Kidney (tissue), 14 donors: ENCODE data around the gene DDX5. TPM values are rescaled to one million over a fixed set of nuclear protein-coding genes. Genes with fewer than 3 reads are reported as not detected.

Experiments
- DNase-seq, 5 donors: peaks; one replicate each; pipeline ENCODE4 v3.0.0-alpha.2; 2013 to 2020
- FAIRE-seq: peaks from 2 replicates; lab custom pipeline; 2012; peaks lifted over from hg19 to GRCh38; lab: Jason Lieb, UNC
- H3K27ac ChIP-seq, 2 donors: one replicate each; pipeline ENCODE4 v1.7.0; 2013; ENCODE audit warnings: low read depth in 2 of 2, low read length in 2 of 2, inconsistent platforms in 1 of 2
- H3K27me3 ChIP-seq: one replicate; pipeline ENCODE4 v1.7.1; 2013; ENCODE audit warnings: low read length, inconsistent platforms; ENCODE audit not compliant: control insufficient read depth, insufficient read depth
- H3K36me3 ChIP-seq, 3 donors: one replicate each; pipeline versions ENCODE4 v1.7.0 to v1.7.1; 2013; ENCODE audit warnings: low read length in 3 of 3, control low read depth in 1 of 3, inconsistent platforms in 1 of 3; ENCODE audit not compliant: insufficient read depth in 3 of 3, control insufficient read depth in 2 of 3
- H3K4me1 ChIP-seq, 3 donors: one replicate each; pipeline versions ENCODE4 v1.7.0 to v1.7.1; 2013; ENCODE audit warnings: low read length in 3 of 3, inconsistent platforms in 1 of 3, low read depth in 1 of 3; ENCODE audit not compliant: control insufficient read depth in 2 of 3, insufficient read depth in 2 of 3
- H3K4me3 ChIP-seq, 3 donors: one replicate each; pipeline versions ENCODE4 v1.7.0 to v1.8.1; 2013; ENCODE audit warnings: low read length in 3 of 3, control low read depth in 1 of 3, inconsistent platforms in 1 of 3
- H3K9ac ChIP-seq, 3 donors: one replicate each; pipeline versions ENCODE4 v1.7.0 to v1.7.1; 2013; ENCODE audit warnings: low read length in 3 of 3, control low read depth in 1 of 3, inconsistent platforms in 1 of 3
- H3K9me3 ChIP-seq, 3 donors: one replicate each; pipeline versions ENCODE4 v1.7.0 to v1.7.1; 2013; ENCODE audit warnings: low read length in 3 of 3, control low read depth in 1 of 3, inconsistent platforms in 1 of 3; ENCODE audit not compliant: control insufficient read depth in 2 of 3, insufficient read depth in 1 of 3
- intact Hi-C: fragments of 100-400 bp; cut with DNase I; formaldehyde crosslinking; loops from one replicate; pipeline ENCODE4 v1.11.1; 2022
- polyA plus RNA-seq: library from polyadenylated mRNA; stranded (reverse); fragments of 350-450 nt; fragmentation: Illumina TruSeq; extraction: RNeasy Lipid Tissue Mini Kit (QIAGEN cat#74804); gene quantifications from one replicate; pipeline ENCODE4 v1.2.3, GENCODE V29; 2014; ENCODE audit warnings: low read depth, low replicate concordance; ENCODE audit not compliant: insufficient read depth
- total RNA-seq: library from RNA; stranded (reverse); fragmentation: NEBNext Ultra II Directional; extraction: Animal tissue kit (Norgen Biotek cat#: 25700); gene quantifications from one replicate; pipeline ENCODE4 v1.2.1, GENCODE V29; 2021
- TF ChIP-seq, protein P1 (sequence below): IDR thresholded peaks from 3 replicates; pipeline ENCODE4 v1.5.1; 2012; ENCODE audit warnings: mild to moderate bottlenecking, moderate library complexity, borderline replicate concordance; ENCODE audit not compliant: insufficient read depth; ENCODE audit errors: extremely low read depth
- donor health status: control.
- donor health status: control.
- donor health status: control.
- donor health status: control.
- donor health status: control.
- donor health status: DM: yes; HTN: yes; CAD: no.
- donor health status: Normal renal cell carcinoma (clear cell type).

Gene DDX5
- total and polyA plus RNA-seq, 2 donors from 2014 or later = 343 to 769 TPM

DNA sequence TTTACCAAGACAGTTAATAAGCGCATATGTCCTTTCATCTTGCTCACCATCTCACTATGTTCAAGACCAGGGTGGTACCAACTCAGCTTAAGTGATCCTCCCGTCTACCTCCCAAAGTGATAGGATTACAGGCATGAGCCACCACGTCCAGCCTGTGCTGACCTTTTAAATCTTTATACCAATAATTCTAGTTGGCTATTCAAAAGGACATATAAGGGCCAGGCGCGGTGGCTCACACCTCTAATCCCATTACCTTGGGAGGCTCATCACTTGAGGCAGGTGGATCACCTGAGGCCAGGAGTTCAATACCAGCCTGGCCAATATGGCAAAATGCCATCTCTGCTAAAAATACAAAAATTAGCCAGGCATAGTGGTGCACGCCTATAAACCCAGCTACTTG lies 3.1 kb upstream of the DDX5 start:
- DNase-seq = no peak
- peaks cover 3 to 13% (median 9%) of the 10 kb centered on the region in 3 donors for H3K4me1 ChIP-seq
- H3K27ac ChIP-seq = no peak overlapping the region
- no peaks in the 10 kb centered on the region for H3K9me3 ChIP-seq
- H3K9ac ChIP-seq = no peak overlapping the region
- H3K27me3 ChIP-seq = no peaks in the 10 kb centered on the region
- TF ChIP-seq, protein P1, sequence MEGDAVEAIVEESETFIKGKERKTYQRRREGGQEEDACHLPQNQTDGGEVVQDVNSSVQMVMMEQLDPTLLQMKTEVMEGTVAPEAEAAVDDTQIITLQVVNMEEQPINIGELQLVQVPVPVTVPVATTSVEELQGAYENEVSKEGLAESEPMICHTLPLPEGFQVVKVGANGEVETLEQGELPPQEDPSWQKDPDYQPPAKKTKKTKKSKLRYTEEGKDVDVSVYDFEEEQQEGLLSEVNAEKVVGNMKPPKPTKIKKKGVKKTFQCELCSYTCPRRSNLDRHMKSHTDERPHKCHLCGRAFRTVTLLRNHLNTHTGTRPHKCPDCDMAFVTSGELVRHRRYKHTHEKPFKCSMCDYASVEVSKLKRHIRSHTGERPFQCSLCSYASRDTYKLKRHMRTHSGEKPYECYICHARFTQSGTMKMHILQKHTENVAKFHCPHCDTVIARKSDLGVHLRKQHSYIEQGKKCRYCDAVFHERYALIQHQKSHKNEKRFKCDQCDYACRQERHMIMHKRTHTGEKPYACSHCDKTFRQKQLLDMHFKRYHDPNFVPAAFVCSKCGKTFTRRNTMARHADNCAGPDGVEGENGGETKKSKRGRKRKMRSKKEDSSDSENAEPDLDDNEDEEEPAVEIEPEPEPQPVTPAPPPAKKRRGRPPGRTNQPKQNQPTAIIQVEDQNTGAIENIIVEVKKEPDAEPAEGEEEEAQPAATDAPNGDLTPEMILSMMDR = no peak
- H3K4me3 ChIP-seq = no peak overlapping the region
- no peak for FAIRE-seq
- peaks cover 5 to 31% (median 13%) of the 10 kb centered on the region in 3 donors for H3K36me3 ChIP-seq
- intact Hi-C loops = no loop called here

- Histone ChIP-seq H3K4me1 (peaks cover 3 to 17% (median 9%) of the 10 kb centered on the region in 3 donors), H3K9ac (no peak overlapping the region), H3K9me3 (no peaks in the 10 kb centered on the region), H3K4me3 (peak overlapping the region in 1 of 3 donors; percentile 99), H3K27ac (no peak overlapping the region), H3K27me3 (no peaks in the 10 kb centered on the region), H3K36me3 (peaks cover 10 to 36% (median 18%) of the 10 kb centered on the region in 3 donors)
- intact Hi-C loops = no loop called here
- FAIRE-seq = no peak
- DNase-seq = no peak
- TF ChIP-seq, protein P1 = no peak
Observed at GRCh38 chr17:64508683-64509082, 2.6 kb upstream of the DDX5 start.

- H3K36me3 ChIP-seq = peaks cover 22 to 39% (median 27%) of the 10 kb centered on the region in 3 donors
- intact Hi-C loops = no loop called here
- H3K4me1 ChIP-seq = peaks cover 3 to 22% (median 17%) of the 10 kb centered on the region in 3 donors
- H3K9ac ChIP-seq = peak overlapping the region; percentile 64 to 98 (median 91)
- no peaks in the 10 kb centered on the region for H3K9me3 ChIP-seq
- FAIRE-seq (no peak), DNase-seq (peak in 3 of 5 donors; percentile 62 to 95 (median 93))
- peak overlapping the region; percentile 100 for H3K27ac ChIP-seq
- H3K4me3 ChIP-seq = peak overlapping the region; percentile 92 to 99 (median 93)
- TF ChIP-seq, protein P1 = peak; percentile 38
- H3K27me3 ChIP-seq = no peaks in the 10 kb centered on the region
Observed at GRCh38 chr17:64507413-64507782, 1.3 kb upstream of the DDX5 start.
